Muscle of leg (tissue), 11 donors: ENCODE results near the gene CTRB1. TPM values are rescaled to one million over a fixed set of nuclear protein-coding genes. Genes with fewer than 3 reads are reported as not detected.
"Not testable (repeated sequence)": the region's sequence is repeated elsewhere in the genome, so short reads cannot be mapped to it uniquely, and the experiment has no call there.

Experiments
- DNase-seq: peaks from one replicate; pipeline ENCODE4 v3.0.0; 2013
- H3K27ac ChIP-seq: one replicate; pipeline ENCODE4 v1.5.1; 2013; ENCODE audit warnings: mild to moderate bottlenecking, low read length, control low read depth
- H3K27me3 ChIP-seq: one replicate; pipeline ENCODE4 v1.6.1; 2013; ENCODE audit warnings: low read length; ENCODE audit not compliant: control insufficient read depth, insufficient read depth
- H3K36me3 ChIP-seq: one replicate; pipeline ENCODE4 v1.6.1; 2013; ENCODE audit warnings: low read length; ENCODE audit not compliant: control insufficient read depth, insufficient read depth
- H3K4me1 ChIP-seq: one replicate; pipeline ENCODE4 v1.6.1; 2013; ENCODE audit warnings: low read length; ENCODE audit not compliant: control insufficient read depth, insufficient read depth
- H3K4me3 ChIP-seq: one replicate; pipeline ENCODE4 v1.5.1; 2013; ENCODE audit warnings: low read length, control low read depth
- H3K9me3 ChIP-seq: replicated peaks from 2 replicates; pipeline ENCODE4 v1.6.1; 2013; ENCODE audit warnings: low read depth, low read length; ENCODE audit not compliant: control insufficient read depth
- WGBS: methylation state at CpG from one replicate; pipeline ENCODE4 v1.1.5; 2013; ENCODE audit warnings: missing lambda C conversion rate; ENCODE audit not compliant: insufficient coverage; 5-methylcytosine and 5-hydroxymethylcytosine counted together
- polyA plus RNA-seq, 8 donors: library from polyadenylated mRNA; unstranded; fragments of 120-200 nt; gene quantifications; one replicate each; pipeline versions ENCODE4 v1.2.1 to v1.2.3, GENCODE V29; 2013; ENCODE audit warnings: inconsistent platforms in 1 of 8, low replicate concordance in 1 of 8; ENCODE audit not compliant: insufficient read length in 8 of 8, insufficient read depth in 1 of 8
- total RNA-seq: library from RNA; stranded (reverse); fragments of 120-200 nt; gene quantifications from one replicate; pipeline ENCODE4 v1.2.4, GENCODE V29; 2013

Gene CTRB1
- total and polyA plus RNA-seq, 9 donors: 0.20 to 1.0 (median 0.56) TPM; not detected in 2

- H3K27ac ChIP-seq, H3K4me3 ChIP-seq, H3K9me3 ChIP-seq, H3K36me3 ChIP-seq, DNase-seq, H3K27me3 ChIP-seq: not testable (repeated sequence)
- 94% methylated on average over 2 of the region's 7 CpGs for WGBS
- peaks cover 10% of the 10 kb centered on the region for H3K4me1 ChIP-seq
Measured at GRCh38 chr16:75209514-75209913, 9.3 kb upstream of the CTRB1 start.

GRCh38 chr16:75209944-75210343 is 8.8 kb upstream of the CTRB1 start:
- 78% methylated on average over 2 of the region's 5 CpGs for WGBS
- H3K4me1 ChIP-seq: peaks cover 10% of the 10 kb centered on the region
- H3K27ac ChIP-seq: no peak overlapping the region
- DNase-seq: no peak
- no peak overlapping the region for H3K4me3 ChIP-seq
- no peaks in the 10 kb centered on the region for H3K36me3 ChIP-seq
- no peaks in the 10 kb centered on the region for H3K9me3 ChIP-seq
- no peaks in the 10 kb centered on the region for H3K27me3 ChIP-seq

DNA sequence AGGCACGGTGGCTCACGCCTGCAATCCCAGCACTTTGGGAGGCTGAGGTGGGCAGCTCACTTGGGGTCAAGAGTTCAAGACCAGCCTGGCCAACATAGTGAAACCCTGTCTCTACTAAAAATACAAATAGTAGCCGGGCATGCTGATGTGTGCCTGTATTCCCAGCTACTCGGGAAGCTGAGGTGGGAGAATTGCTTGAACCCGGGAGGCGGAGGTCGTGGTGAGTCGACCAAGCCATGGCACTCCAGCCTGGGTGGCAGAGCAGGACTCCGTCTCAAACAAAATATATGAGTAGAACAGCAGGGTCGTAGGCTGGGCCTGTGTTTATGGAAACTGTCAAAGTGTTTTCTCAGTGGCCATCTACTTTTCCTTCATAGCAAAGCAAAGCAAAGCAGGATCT is 7.5 kb upstream of the CTRB1 start:
- WGBS: 81% methylated on average over 8 of the region's 10 CpGs
- not testable (repeated sequence) for DNase-seq, H3K36me3 ChIP-seq, H3K27me3 ChIP-seq, H3K4me3 ChIP-seq, H3K9me3 ChIP-seq, H3K27ac ChIP-seq
- peaks cover 10% of the 10 kb centered on the region for H3K4me1 ChIP-seq

DNA sequence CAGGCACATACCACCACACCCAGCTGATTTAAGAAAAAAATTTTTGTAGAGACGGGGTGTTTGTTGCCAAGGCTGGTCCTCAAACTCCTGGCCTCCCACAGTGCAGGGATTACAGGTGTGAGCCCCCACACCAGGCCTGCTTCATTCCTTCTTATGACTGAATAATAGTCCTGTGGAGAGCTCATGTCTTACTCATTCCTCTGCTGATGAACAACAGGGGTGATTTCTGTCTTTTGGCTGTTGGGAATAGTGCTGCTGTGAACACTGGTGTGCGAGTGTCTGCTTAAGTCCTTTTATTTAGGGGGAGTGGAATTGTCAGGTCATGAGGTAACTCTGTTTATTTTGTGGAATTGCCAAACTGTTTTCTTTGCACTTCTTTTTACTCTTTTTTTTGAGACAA is 2.7 kb upstream of the CTRB1 start:
- Histone ChIP-seq H3K4me3 (no peak overlapping the region), H3K27me3 (no peaks in the 10 kb centered on the region), H3K9me3 (no peaks in the 10 kb centered on the region), H3K27ac (no peak overlapping the region), H3K4me1 (peaks cover 7% of the 10 kb centered on the region), H3K36me3 (no peaks in the 10 kb centered on the region)
- WGBS: 80% methylated on average over 1 of the region's 2 CpGs
- no peak for DNase-seq

DNA sequence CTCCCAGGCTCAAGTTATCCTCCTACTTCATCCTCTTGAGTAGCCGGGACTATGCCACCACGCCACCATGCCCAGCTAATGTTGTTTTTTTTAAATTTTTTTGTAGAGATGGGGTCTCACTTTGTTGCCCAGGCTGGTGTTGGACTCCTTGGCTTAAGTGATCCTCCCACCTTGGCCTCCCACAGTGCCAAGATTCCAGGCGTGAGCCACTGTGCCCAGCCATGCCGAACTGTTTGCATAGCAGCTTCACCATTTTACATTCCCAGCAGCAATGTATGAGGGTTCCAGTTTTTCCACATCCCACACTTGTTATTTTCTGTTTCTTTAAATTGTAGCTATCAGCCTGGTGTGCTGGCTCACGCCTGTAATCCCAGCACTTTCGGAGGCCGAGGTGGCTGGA is 2.2 kb upstream of the CTRB1 start:
- Histone ChIP-seq H3K4me3 (no peak overlapping the region), H3K36me3 (no peaks in the 10 kb centered on the region), H3K9me3 (no peaks in the 10 kb centered on the region), H3K27ac (no peak overlapping the region), H3K27me3 (no peaks in the 10 kb centered on the region), H3K4me1 (peaks cover 7% of the 10 kb centered on the region)
- DNase-seq: no peak
- WGBS: no CpG with 5 or more reads among the region's 7 CpGs

DNA sequence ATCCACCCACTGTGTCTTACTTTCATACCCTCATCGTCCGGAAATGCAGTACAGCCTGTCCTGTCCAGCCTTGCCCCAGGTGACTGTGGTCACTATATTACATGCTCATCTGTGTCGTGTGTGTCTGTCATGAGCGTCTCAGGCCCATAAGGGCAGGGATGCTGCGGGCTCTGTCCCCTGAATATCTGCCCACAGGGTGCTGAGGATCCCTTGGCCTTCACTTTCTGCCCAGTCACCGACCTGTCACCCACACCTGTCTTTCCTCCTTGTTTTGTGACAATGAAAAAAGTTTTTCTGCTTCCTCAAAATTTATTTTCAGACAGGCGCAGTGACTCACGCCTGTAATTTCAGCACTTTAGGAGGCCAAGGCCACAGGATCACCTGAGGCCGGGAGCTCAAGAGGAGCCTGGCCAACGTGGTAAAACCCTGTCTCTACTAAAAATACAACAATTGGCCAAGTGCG is 1.4 kb upstream of the CTRB1 start:
- no peaks in the 10 kb centered on the region for H3K36me3 ChIP-seq
- H3K4me3 ChIP-seq: no peak overlapping the region
- H3K27ac ChIP-seq: no peak overlapping the region
- 90% methylated on average over 9 of the region's 11 CpGs for WGBS
- H3K27me3 ChIP-seq: no peaks in the 10 kb centered on the region
- peaks cover 11% of the 10 kb centered on the region for H3K4me1 ChIP-seq
- DNase-seq: no peak
- no peaks in the 10 kb centered on the region for H3K9me3 ChIP-seq

DNA sequence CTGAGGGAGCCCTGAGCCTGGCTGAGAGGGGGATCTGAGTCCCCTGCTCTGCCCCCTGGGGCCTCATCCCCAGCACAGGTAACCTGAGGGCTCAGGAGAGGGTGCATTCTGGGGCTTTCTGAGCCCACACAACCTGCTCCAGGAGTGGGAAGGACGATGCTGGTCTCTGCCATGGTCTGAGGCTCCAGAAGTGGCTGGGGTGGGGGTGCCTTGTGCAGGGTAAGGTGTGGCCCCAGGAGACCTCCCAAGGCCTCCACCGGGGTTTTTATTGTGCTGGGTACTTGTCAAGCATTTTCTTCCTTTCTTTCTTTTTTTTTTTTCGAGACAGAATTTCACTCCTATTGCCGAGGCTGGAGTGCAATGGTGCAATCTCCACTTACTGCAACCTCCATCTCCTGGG is 300 bp downstream of the CTRB1 start:
- H3K27me3 ChIP-seq: no peaks in the 10 kb centered on the region
- 65% methylated on average over 2 of the region's 4 CpGs for WGBS
- DNase-seq: no peak
- H3K9me3 ChIP-seq: no peaks in the 10 kb centered on the region
- peaks cover 13% of the 10 kb centered on the region for H3K4me1 ChIP-seq
- H3K27ac ChIP-seq: peak overlapping the region; percentile 20
- no peaks in the 10 kb centered on the region for H3K36me3 ChIP-seq
- no peak overlapping the region for H3K4me3 ChIP-seq

- no CpG with 5 or more reads among the region's 5 CpGs for WGBS
- no peak for DNase-seq
- Histone ChIP-seq H3K36me3 (no peaks in the 10 kb centered on the region), H3K4me3 (no peak overlapping the region), H3K9me3 (no peaks in the 10 kb centered on the region), H3K27ac (no peak overlapping the region), H3K4me1 (peaks cover 13% of the 10 kb centered on the region), H3K27me3 (peaks cover 2% of the 10 kb centered on the region)
Measured at GRCh38 chr16:75219838-75220237, 1.1 kb downstream of the CTRB1 start.

- no peaks in the 10 kb centered on the region for H3K9me3 ChIP-seq
- H3K36me3 ChIP-seq: no peaks in the 10 kb centered on the region
- WGBS: 26% methylated on average over 7 of the region's 16 CpGs
- peaks cover 17% of the 10 kb centered on the region for H3K4me1 ChIP-seq
- no peak overlapping the region for H3K4me3 ChIP-seq
- H3K27me3 ChIP-seq: peaks cover 4% of the 10 kb centered on the region
- H3K27ac ChIP-seq: peak overlapping the region; percentile 20
- peak; percentile 94 for DNase-seq
Measured at GRCh38 chr16:75222271-75222783, 3.5 kb downstream of the CTRB1 start.

GRCh38 chr16:75223129-75223528 is 4.3 kb downstream of the CTRB1 start:
- not testable (repeated sequence) for DNase-seq, H3K4me3 ChIP-seq, H3K9me3 ChIP-seq, H3K27me3 ChIP-seq, H3K36me3 ChIP-seq, H3K27ac ChIP-seq
- H3K4me1 ChIP-seq: peaks cover 17% of the 10 kb centered on the region
- WGBS: no CpG with 5 or more reads among the region's 20 CpGs
